ENCODE results near the gene TSPAN32.

The TSPAN32 gene

DNA sequence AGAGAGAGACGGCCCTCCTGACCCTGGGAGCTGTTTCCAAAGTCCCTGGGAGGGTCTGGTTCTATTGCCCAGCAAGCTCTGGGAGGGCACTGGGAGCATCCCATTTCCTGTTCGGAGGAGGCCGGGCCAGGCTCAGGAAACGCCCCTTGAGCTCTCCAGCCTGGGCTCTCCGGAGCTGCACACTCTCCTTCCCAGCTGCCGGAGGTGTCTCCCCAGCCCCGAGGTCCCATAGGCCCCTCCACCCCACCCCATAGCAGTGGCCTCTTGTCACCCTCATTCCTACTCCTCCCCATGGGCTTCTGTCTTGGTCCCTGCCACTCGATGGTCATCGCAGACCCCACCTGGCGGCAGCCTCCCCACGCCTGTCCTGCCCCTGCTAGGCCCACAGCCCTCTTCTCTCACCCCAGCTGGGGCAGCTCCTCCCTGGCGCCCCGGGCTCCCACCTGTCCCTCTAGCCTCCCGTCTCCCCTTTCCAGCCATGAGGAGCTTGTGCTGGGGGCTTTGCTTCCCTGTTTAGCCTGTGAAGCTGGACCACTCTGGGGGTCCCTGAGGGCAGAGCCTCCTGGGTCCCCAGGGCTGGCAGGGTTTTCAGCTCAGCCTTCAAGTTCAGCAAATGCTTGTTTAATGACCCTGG lies 2.8 kb downstream of the TSPAN32 start:
- no peak for DNase-seq (ENCODE audit: low read depth)

- DNase-seq (ENCODE audit: low read depth), result peak; percentile 71
These were observed 3.4 kb downstream of the TSPAN32 start for GRCh38 chr11:2305140-2305778.

DNA sequence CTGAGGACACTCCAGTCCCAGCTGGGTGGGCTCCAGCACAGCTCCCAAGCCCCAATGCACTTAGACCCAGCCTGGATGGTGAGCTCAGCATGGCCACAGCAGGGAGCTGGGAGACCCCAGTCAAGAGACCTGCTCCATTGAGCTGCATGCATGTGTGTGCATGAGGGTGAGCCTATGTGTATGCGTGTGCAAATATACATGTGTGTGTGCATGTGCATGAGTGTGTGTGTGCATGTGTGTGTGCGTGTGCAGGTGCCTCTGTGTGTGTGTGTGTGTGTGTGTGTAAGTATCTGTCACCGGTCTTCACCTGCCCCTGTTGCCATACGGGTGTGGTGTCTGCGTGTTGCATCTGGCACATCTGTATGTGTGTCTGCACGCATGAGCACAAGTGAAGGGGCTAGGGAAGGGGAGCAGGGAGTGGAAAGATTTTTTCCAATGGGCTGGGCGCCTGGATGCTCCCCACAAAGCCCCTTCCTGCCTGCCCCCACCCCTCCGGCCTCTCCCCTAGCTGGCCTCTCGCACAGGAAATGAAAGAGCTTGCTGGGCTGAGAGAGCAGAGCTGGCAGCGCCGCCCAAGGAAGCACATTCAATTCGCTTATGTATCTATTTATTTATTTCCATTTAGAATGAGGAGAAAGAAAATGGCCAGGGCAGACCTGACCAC lies 4.1 kb downstream of the TSPAN32 start:
- no peak for DNase-seq (ENCODE audit: low read depth)

DNA sequence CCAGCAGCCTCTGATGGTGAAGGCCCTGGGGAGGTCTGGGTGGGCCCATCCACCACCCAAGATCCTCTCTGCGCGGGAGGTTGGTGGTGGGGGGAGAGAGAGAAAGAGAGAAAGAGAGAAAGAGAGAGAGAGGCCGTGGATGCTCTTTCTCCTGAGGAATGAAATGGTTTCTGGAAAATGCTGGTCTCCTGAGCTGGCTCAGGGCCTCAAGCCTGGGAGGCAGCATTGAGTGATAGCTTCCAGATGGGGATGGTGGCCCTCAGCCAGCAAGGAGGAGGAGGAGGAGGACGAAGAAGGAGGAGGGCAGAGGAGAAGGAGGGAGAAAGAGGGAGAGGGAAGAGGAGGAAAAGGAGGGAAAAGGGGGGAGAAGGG lies 4.6 kb downstream of the TSPAN32 start:
- no peak for DNase-seq (ENCODE audit: low read depth)

- no peak for DNase-seq (ENCODE audit: low read depth)
These were observed 5.2 kb downstream of the TSPAN32 start for GRCh38 chr11:2306877-2307500.

- DNase-seq (ENCODE audit: low read depth), result no peak
These were observed 5.9 kb downstream of the TSPAN32 start for GRCh38 chr11:2307501-2308331.

GRCh38 chr11:2308713-2309112 lies 6.9 kb downstream of the TSPAN32 start:
- DNase-seq (ENCODE audit: low read depth), result no peak

DNA sequence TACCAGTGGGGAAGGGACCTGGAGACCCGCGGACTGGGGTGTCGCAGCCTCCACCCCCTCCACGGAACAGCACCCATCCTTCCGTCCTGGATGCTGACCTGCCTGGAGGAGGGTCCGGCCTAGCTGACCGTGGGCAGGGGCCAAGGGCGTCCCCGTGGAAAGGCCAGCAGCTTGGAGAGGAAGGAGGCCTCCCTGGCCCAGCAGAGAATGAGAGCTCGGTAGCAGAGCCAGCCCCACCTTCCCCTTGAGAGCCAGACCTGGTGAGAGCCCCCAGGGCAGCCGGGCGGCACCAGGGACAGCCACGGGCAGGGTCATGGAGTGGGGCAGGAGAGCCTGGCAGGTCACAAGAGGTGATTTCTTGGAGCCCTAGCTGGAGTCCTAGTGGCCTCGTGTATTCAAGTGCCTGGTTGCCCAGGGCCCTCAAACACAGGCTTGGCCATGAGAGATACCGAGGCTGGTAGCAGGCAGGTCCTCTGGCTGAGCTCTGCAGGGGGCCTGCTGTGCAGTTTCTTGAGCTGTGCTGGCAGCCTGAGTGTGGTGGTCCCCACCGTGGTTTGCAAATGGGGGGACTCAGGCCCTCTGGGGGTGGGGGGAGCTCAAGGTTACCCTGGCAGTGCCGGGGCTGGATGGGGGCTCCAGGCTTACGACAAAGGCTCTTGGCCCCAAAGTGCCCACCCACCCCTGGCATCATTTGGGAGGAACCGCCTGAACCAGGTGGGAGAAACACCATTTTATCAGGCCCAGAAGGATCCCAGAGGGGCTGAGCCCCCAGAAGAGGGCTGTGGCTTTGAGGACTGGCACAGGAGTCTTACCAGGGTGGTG lies 7.6 kb downstream of the TSPAN32 start:
- no peak for DNase-seq (ENCODE audit: low read depth)

- no peak for DNase-seq (ENCODE audit: low read depth)
These were observed 8.4 kb downstream of the TSPAN32 start for GRCh38 chr11:2310073-2310785.

- no peak for DNase-seq (ENCODE audit: low read depth)
These were observed 9.1 kb downstream of the TSPAN32 start for GRCh38 chr11:2310786-2311352.

- no peak for DNase-seq (ENCODE audit: low read depth)
These were observed 9.7 kb downstream of the TSPAN32 start for GRCh38 chr11:2311353-2312133.

GRCh38 chr11:2312232-2313042 lies 10.6 kb downstream of the TSPAN32 start:
- DNase-seq (ENCODE audit: low read depth), result no peak

- DNase-seq (ENCODE audit: low read depth), result no peak
These were observed 11.5 kb downstream of the TSPAN32 start for GRCh38 chr11:2313051-2313951.

- no peak for DNase-seq (ENCODE audit: low read depth)
These were observed 12.3 kb downstream of the TSPAN32 start for GRCh38 chr11:2314136-2314524.

GRCh38 chr11:2314525-2315394 lies 12.9 kb downstream of the TSPAN32 start:
- DNase-seq (ENCODE audit: low read depth), result no peak

DNA sequence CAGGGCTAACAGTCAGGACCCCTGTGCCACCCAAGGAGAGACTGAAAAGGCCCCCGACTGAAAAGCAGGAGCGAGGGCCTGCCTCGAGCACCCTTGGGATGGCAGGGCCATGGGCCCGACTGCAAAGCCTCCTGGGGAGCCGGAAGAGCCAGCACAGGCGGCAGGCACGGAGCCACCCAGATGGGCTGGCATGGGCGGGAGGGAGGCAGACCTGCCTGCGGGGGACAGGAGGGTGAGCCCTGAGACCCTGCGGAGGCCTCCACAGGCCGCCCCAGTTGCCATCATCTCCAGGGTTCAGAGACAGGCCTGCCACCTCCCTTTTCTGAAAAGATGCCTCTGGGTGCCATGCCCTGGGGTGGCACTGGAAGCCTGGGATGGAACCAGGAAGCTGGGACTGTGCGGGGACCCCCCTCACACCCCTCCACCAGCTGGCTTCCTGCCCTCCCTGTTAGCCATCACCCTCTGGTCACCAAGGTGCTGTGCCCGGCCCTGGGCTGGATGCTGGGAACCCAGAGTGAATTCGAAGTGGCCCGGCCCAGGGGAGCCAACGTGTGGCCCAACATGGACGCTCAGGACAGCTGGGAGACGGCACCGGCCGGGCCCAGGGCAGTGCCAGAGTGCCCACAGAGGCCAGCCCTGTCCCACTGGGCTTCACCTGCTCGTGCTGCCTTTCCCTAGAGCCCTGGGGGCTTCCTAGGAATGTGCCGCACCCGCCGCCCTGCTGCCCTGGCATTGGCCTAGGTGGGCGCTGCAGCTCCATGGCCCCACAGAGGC lies 13.8 kb downstream of the TSPAN32 start:
- no peak for DNase-seq (ENCODE audit: low read depth)
